Hematopoietic multipotent progenitor cell (in vitro differentiated cells): ENCODE measurements around the gene ASTL. TPM values are rescaled to one million over a fixed set of nuclear protein-coding genes. Genes with fewer than 3 reads are reported as not detected.
A peak's percentile ranks its signal among the peaks of the same experiment; 100 is the strongest.

Source experiments
- DNase-seq, 3 donors: peaks; one replicate each; pipeline ENCODE4 v3.0.0-alpha.2; 2011 to 2015; ENCODE audit warnings: low read depth in 2 of 3, low spot score in 2 of 3
- total RNA-seq: library from RNA; depleted of rRNA; stranded (reverse); fragments of >200 nt; gene quantifications from one replicate; pipeline ENCODE4 v1.2.3, GENCODE V29; 2012

Gene ASTL
- total RNA-seq, 1 donor = 1.1 TPM

GRCh38 chr2:96131813-96132745 lies 6.2 kb downstream of the ASTL start:
- DNase-seq = no peak

GRCh38 chr2:96131152-96131812 lies 7.0 kb downstream of the ASTL start:
- DNase-seq = no peak

GRCh38 chr2:96130483-96130882 lies 7.8 kb downstream of the ASTL start:
- DNase-seq = no peak

GRCh38 chr2:96129528-96130120 lies 8.7 kb downstream of the ASTL start:
- no peak for DNase-seq

- DNase-seq = no peak
These were observed 9.8 kb downstream of the ASTL start for GRCh38 chr2:96128456-96128855.

- no peak for DNase-seq
These were observed 13.7 kb downstream of the ASTL start for GRCh38 chr2:96124406-96125265.

GRCh38 chr2:96123936-96124335 lies 14.4 kb downstream of the ASTL start:
- DNase-seq = no peak

GRCh38 chr2:96123290-96123689 lies 15.0 kb downstream of the ASTL start:
- no peak for DNase-seq

- no peak for DNase-seq
These were observed 15.9 kb downstream of the ASTL start for GRCh38 chr2:96122391-96122790.

- DNase-seq = no peak
These were observed 16.9 kb downstream of the ASTL start for GRCh38 chr2:96121414-96121813.

- no peak for DNase-seq
These were observed 17.3 kb downstream of the ASTL start for GRCh38 chr2:96120991-96121390.

GRCh38 chr2:96120091-96120720 lies 18.1 kb downstream of the ASTL start:
- DNase-seq = peak in 1 of 3 donors; percentile 48

- DNase-seq = no peak
These were observed 18.9 kb downstream of the ASTL start for GRCh38 chr2:96119389-96119751.

GRCh38 chr2:96118698-96119388 lies 19.5 kb downstream of the ASTL start:
- no peak for DNase-seq

- no peak for DNase-seq
These were observed 20.4 kb downstream of the ASTL start for GRCh38 chr2:96117701-96118588.

- DNase-seq = peak; percentile 50 to 61 (median 58)
These were observed 21.3 kb downstream of the ASTL start for GRCh38 chr2:96116879-96117533.

GRCh38 chr2:96116424-96116878 lies 21.9 kb downstream of the ASTL start, which contains the start of gene ADRA2B:
Gene ADRA2B (minus strand): TSS chr2:96116571. CDS start chr2:96116149, 422 bp downstream.
- peak; percentile 55 to 69 (median 57) for DNase-seq
